KMS-11 (cell line): ENCODE data around the gene ATP7B.

Experiments
- H2AFZ ChIP-seq: fragments of 200-600 bp; sonication (generic); 2 replicates; pipeline ENCODE4 v1.6.1; 2016; ENCODE audit warnings: antibody characterized with exemption, mixed run types, low read depth
- H3K27ac ChIP-seq: fragments of 200-600 bp; sonication (generic); 2 replicates; pipeline ENCODE4 v1.6.1; 2016; ENCODE audit warnings: mild to moderate bottlenecking, mixed run types
- H3K27me3 ChIP-seq: fragments of 200-600 bp; sonication (generic); 2 replicates; pipeline ENCODE4 v1.6.1; 2017; ENCODE audit warnings: mild to moderate bottlenecking, low read depth, mixed run types, moderate library complexity; ENCODE audit not compliant: insufficient read depth
- H3K36me3 ChIP-seq: fragments of 200-600 bp; sonication (generic); 2 replicates; pipeline ENCODE4 v1.6.1; 2017; ENCODE audit warnings: mild to moderate bottlenecking, mixed run types; ENCODE audit not compliant: insufficient read depth
- H3K4me1 ChIP-seq: fragments of 200-600 bp; sonication (generic); 2 replicates; pipeline ENCODE4 v1.6.1; 2016; ENCODE audit warnings: mild to moderate bottlenecking, low read depth, mixed run types; ENCODE audit not compliant: poor library complexity, severe bottlenecking
- H3K4me2 ChIP-seq: fragments of 200-600 bp; sonication (generic); 2 replicates; pipeline ENCODE4 v1.7.0; 2016; ENCODE audit warnings: mild to moderate bottlenecking, mixed run types
- H3K4me3 ChIP-seq: fragments of 200-600 bp; sonication (generic); IDR thresholded peaks from 2 replicates; pipeline ENCODE4 v1.6.1; 2017; ENCODE audit warnings: low read depth, low read length, mixed read lengths; ENCODE audit not compliant: insufficient read depth
- H3K79me2 ChIP-seq: fragments of 200-600 bp; sonication (generic); 2 replicates; pipeline ENCODE4 v1.6.1; 2016; ENCODE audit warnings: low read depth, mixed run types; ENCODE audit not compliant: insufficient read depth
- H3K9ac ChIP-seq: fragments of 200-600 bp; sonication (generic); 2 replicates; pipeline ENCODE4 v1.6.1; 2016; ENCODE audit warnings: mild to moderate bottlenecking, mixed run types
- H4K20me1 ChIP-seq: fragments of 200-600 bp; sonication (generic); 2 replicates; pipeline ENCODE4 v1.6.1; 2016; ENCODE audit warnings: mild to moderate bottlenecking, mixed run types; ENCODE audit not compliant: insufficient read depth
- CTCF ChIP-seq: fragments of 200-600 bp; sonication (generic); conservative IDR thresholded peaks from 2 replicates; pipeline ENCODE4 v1.6.1; 2017; ENCODE audit warnings: low read depth, mild to moderate bottlenecking, antibody characterized with exemption, low read length, moderate library complexity, mixed read lengths

ATP7B gene

DNA sequence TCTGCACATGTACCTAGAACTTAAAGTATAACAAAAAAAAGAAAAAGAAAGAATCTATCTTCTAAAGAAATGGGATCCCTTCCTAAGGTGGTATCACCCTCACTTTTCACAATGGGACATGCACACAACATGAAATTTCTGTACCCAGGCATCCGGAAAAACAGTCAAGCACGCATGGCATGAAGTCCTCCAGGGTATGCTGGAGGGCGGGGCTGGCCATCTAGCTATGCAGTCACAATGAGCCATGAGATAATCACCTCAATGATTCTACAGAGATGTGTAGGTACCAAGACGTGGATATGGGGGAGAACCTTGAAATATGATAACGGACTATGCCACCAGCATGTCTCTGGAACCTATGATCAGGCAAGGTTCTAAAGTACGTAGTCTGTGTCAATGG lies 79.6 kb downstream of the ATP7B start:
- Histone ChIP-seq H3K79me2 (no peaks in the 10 kb centered on the region), H3K36me3 (no peaks in the 10 kb centered on the region), H3K4me1 (no peaks in the 10 kb centered on the region), H3K4me3 (no peak overlapping the region), H3K27me3 (no peaks in the 10 kb centered on the region), H2AFZ (no peak overlapping the region), H4K20me1 (no peaks in the 10 kb centered on the region), H3K27ac (no peak overlapping the region), H3K9ac (no peak overlapping the region), H3K4me2 (no peak overlapping the region)
- TF ChIP-seq CTCF = no peak

GRCh38 chr13:51929699-51930098 lies 81.6 kb downstream of the ATP7B start:
- Histone ChIP-seq H2AFZ (no peak overlapping the region), H3K79me2 (no peaks in the 10 kb centered on the region), H3K9ac (no peak overlapping the region), H3K27ac (no peak overlapping the region), H4K20me1 (no peaks in the 10 kb centered on the region), H3K4me2 (no peak overlapping the region), H3K36me3 (no peaks in the 10 kb centered on the region), H3K4me3 (no peak overlapping the region), H3K27me3 (no peaks in the 10 kb centered on the region), H3K4me1 (no peaks in the 10 kb centered on the region)
- no peak for TF ChIP-seq CTCF

DNA sequence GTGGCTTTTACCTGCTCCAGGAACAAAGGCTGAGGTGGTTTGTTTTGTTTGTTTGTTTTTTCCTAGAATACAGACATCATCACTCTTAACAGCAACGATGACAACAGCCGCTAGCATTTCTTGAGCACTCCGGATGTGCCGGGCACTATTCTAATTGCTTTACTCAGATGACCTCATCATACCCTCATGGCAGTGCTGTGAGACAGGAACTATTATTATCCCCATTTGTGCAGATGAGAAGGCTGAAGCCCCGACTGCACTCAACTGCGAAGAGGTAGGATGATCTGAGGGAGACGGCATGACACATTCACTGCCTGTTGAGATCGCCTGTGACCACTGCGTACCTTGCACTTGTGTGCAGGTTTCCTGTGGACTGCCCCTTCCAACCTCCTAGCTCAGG lies 83.0 kb downstream of the ATP7B start:
- Histone ChIP-seq H4K20me1 (no peaks in the 10 kb centered on the region), H3K4me1 (no peaks in the 10 kb centered on the region), H3K36me3 (no peaks in the 10 kb centered on the region), H3K4me2 (no peak overlapping the region), H2AFZ (no peak overlapping the region), H3K27ac (no peak overlapping the region), H3K9ac (no peak overlapping the region), H3K79me2 (no peaks in the 10 kb centered on the region), H3K4me3 (no peak overlapping the region), H3K27me3 (no peaks in the 10 kb centered on the region)
- TF ChIP-seq CTCF = no peak

DNA sequence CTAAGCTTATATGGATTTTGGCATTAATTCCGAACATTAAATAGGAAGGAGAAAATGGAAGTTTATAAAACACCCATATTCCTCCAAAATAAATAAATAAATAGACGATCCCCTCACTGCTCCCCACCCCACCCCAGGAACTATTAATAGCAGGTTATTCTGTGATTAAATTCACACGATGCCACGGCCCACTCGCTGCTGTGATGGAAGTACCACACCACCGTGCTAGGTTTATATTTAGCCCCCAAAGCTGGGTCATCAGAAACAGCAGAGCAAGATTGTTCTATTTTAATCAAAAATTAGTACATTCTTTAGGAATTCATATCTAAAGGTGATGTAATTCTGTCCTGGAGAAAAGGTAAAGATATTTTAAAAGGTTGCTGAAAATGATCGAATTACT lies 84.1 kb downstream of the ATP7B start:
- Histone ChIP-seq H3K27me3 (no peaks in the 10 kb centered on the region), H3K36me3 (no peaks in the 10 kb centered on the region)

More for the DNA sequence above, 84.1 kb downstream of the ATP7B start:
- Histone ChIP-seq H3K79me2 (no peaks in the 10 kb centered on the region), H3K27ac (no peak overlapping the region), H3K9ac (no peak overlapping the region), H3K4me2 (no peak overlapping the region), H2AFZ (no peak overlapping the region), H3K4me3 (no peak overlapping the region), H4K20me1 (no peaks in the 10 kb centered on the region), H3K4me1 (no peaks in the 10 kb centered on the region)
- TF ChIP-seq CTCF = no peak
